CD4-positive, alpha-beta T cell treated with Interleukin-4 for 1 hour (primary cell): ENCODE data around the gene MAGI1.
A peak's percentile ranks its signal among the peaks of the same experiment; 100 is the strongest.
"Not testable (repeated sequence)": the region's sequence is repeated elsewhere in the genome, so short reads cannot be mapped to it uniquely, and the experiment has no call there.

Source experiments
- DNase-seq, 2 donors: peaks; one replicate each; pipeline ENCODE4 v3.0.0-alpha.2; 2020 to 2022

The MAGI1 gene

DNA sequence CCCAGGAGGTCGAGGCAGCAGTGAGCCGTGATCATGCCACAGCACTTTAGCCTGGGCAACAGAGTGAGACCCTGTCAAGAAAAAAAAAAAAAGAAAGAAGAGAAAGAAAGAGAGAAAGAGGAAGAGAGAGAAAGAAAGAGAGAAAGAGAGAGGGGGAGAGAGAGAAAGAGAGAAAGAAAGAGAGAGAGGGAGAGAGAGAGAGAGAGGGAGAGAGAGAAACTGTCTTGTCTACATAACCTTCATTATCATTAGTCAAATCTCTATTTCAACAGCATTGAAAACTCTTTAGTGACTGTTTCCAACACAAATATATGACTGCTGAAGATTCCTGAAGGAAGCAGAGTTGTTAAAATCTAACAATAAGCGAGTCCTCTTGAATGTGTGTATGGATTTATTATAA, 304.3 kb downstream of the MAGI1 start:
- no peak for DNase-seq

DNA sequence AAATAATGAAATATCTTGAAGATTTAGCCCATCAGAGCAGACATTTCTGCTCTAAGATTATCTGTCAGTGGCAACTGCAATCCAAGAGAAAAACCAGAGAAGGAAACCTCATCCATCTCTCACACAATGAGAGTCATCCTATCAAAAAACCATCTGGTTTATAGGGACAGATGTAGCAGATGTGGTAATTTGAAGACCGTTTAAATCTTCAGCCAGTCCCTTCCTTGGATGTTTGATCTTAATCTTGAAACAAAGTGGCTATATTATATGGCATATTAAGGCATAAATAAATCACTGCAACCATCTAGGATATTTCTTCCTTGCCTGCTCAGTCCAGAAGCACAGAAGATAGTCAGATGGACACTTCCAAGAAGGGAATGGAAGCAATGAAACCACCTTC, 305.3 kb downstream of the MAGI1 start:
- DNase-seq: no peak

DNA sequence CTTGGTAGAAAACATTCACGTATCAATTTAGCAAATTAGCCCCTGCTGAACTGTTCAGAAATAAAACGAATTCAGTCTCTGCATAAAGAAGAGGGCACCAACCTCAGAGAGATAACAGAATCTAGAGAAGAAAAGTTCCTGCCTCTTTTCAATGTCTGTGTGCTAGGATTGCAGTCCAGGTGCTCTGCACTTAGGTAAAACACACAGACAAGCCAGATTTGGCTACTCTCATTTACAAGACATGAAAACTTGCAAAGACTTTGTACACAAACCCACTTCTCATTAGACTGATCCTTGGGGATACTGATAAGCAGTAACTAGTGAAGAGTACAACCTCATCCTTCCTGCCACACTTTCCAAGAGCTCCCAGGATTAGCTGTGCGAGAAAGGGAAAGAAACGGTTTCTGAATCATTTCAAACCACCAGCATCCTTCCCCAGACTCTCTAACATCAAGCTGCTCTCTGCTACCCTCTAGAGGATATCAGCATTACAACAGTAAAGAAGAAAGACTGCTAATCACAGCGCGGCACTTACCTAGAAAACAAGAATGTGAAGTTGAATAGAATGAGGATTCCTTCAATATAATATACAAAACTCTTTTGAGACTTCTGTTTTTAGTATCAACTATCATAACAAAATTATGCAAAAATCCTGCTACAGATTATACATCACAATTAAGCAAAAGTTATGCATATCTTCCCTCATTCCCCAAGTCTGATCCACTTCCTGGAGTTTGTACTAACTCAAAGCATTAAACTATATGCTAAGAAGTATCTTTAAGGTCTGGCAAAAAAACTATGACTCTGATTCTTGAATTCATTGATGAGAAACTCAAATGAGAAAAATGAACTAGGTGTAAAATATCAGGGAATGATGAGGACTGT, 306.4 kb downstream of the MAGI1 start:
- DNase-seq: peak in 1 of 2 donors; percentile 38

DNA sequence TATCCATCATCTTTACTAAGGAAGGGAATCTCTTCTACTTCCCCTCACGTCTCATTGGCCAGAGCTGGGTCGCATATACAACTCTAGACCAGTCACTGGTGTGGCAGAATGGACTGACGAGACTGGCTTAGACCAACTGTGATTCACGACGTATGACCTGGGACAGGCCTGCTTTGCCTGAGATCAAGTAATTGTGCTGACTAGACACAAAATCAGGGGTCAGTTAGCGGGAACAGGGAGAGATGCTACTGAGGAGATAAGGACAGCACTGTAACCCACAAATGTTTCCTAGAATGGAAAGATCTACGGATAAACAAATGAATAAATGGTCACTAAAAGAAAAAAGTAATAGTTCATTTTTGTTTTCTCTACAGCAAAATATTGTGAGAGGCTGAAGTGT, 308.3 kb downstream of the MAGI1 start:
- DNase-seq: no peak

DNA sequence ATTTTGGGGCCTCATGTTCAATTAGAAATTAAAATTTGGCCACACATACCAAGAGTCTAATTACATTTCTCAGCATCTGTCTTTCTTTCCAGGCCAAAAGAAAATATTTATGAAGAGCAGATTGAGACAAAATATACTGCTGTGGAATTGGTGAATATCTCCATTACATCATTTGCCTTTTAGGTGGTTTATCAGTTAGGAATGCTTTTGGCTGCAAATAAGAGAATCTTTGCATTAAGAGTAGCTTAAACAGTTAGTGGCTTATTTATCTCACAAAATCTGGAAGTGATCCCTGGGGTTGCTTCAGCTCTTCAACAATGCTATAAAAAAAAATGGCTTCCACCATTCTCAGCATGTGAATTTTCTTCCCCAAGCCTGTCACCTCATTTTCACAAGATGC, 308.7 kb downstream of the MAGI1 start:
- DNase-seq: no peak

DNA sequence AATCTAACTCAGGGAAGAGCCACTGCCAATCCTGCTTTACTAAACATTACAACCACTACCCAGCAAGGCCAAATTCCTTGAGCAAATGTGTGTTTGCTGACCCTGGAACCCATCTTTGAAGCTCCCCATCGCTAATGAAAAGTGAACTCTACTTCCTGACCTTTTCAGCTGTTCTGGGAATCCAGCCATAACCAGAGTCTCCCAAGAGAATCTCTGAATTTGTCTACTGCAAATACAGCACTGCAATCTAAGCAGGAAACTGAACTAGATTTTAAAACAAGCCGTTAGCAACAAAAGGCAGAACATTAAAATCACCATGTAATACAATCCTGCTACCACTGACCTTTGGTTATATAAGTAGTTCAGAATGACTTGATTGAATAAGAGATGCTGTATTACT, 309.2 kb downstream of the MAGI1 start:
- no peak for DNase-seq

DNA sequence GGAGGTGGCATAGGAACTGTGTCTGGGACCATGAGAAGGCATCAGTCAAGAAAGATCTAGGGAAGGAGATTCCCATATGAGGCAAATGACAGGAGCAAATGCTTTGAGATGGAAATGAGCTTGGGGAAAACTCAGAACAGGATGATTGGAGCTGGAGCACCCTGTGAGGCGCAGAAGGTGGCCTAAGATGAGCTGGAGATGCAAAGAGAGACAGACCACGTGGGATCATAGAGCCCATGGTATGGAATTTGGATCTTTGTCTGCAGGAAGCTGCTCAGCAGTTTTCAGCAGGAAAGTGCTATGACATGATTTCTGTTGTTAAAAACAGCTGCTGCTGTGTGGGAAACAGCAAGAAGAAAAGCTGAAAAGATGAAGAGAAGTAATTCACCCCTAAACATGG, 310.6 kb downstream of the MAGI1 start:
- DNase-seq: no peak

DNA sequence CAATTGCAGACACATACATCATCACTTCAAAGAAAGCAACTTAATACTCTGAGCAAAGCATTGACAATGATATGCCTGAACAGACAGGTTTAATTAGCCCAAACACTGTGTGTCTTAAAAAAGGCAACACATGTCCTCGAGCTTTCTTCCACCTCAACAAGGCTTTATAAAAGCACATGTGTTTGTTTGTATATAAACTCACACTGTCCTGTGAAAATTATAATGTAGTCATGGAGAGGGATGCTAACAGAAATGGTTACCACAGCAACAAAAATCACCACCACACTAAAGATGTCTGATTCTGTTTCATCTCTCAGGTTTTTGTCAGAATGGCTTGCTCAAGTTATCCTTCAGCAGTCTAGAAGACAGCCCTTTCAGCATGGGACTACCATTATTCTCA, 314.7 kb downstream of the MAGI1 start:
- no peak for DNase-seq

DNA sequence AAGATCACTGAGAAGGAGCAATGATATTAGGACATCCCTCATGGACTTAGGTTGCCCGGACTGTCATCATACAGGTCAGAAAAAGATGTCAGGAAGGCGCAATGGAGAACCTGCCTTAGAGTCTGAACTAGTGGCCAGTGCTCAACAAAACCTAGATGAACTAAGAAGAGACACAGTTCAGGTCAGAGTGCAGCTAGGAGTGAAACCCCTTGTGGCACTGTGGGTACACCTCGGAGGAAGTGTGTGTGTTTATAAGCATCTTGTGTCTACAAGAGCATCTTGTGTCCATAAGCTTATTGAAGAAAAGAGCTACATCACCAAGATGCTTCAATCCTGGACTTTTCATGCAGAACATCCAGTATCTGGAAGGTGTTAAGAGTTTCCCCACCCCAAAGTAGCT, 315.7 kb downstream of the MAGI1 start:
- DNase-seq: no peak

DNA sequence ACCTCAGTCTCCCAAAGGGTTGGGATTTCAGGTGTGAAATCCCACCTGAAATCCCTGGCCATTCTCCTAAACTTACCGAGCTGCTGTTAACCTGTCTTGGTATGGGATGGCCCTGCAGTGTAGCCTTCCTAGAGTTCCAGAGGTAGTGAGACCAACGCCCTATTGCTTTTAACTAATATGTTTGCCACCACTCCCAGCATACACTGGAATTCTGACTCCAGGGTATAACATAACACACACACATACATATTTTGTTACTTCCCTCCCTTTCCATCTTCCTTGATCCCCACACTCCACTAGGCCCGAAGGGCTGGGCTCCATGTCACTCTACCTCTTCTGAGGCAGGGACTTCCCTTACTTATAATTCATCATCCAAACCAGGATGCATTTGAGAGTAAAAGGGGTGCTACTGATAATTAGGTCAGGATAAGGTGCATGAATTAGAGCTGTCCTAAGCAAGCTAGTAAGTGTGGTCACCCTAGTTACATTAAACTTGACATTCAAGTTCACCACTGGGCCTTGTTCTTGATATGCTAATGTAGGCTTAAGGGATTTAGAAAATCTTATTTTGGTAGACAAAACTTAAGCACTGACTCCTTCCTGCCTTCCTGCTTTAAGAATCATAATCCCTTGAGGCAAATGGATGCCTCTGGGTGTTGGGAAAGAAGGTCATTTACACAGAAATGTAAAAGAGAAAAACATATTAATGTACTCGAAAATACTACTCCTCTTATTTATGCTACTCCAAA, 317.6 kb downstream of the MAGI1 start:
- DNase-seq: no peak

DNA sequence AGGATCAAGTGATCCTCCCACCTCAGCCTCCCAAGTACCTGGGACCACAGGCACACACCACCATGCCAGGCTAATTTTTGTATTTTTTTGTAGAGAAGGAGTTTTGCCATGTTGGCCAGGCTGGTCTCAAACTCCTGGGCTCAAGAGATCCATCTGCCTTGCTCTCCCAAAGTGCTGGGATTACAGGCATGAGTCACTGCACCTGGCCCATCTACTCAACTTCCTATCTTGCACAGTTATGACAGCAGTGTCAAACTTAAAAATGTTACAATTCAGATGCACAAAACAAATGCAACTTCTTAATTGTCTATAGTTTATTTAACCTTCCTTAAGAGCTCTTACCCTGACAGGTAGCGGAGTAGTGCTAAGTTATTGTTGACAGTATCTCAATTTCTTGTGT, 319.1 kb downstream of the MAGI1 start:
- DNase-seq: not testable (repeated sequence)

DNA sequence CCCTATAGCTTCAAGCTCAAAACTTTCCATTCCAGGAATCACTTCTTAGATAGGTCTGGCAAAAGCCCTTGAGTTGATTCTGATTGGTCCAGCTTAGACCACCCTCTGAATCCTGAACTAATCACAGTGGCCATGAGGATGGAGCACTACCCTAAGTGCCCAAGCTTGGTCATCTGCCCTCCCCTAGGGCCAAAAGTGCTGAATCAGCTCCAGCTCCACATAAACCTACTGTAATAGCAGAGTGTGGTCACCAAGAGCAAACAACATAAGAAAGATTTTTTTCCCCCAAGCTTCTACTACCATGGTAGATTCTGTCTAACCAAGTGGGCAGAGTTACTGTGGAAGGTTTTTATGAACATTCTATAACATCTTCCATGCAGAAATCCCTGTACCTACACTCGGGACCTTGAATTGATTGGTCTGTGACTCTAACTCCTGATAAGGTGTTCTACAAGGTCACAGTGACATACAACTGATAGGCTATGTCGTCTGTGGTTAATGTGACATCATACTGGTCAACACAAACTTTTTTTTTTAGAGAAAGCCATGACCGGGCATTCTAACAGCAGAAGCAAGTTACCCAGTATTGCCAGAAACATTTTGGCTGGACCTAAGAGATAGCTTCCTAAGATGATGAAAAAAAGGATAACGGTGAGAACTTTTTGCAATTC, 320.9 kb downstream of the MAGI1 start:
- no peak for DNase-seq

DNA sequence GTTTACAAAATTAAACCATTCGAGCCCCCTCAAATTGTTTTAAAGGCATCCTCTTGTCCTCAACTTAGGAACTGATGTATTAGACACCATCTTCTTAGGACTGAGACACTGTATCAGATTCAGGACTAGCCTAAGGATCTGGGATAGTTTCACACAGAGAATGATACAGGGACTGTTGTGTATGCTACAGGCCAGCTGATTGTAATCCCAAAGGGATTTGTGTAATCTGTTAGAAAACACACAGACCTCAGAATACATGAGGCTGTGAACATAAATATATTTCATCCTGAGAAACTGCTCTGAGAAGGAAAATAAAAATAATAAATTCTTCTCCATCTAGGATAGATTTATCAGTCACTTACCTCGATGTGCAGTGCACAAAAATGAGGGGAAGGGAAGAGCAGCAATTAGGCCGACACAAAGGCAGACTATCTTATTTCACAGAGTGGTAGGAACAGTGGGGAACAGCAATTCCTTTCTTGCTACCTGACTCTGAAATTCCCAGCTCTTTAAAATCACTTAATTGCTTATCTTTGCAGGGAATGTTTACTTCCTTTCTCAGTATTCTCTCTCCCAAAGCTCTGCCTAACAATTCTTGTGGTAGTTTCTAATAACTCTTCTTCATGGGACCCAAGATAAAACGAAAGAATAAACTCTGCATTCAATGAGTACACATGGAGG, 322.5 kb downstream of the MAGI1 start:
- DNase-seq: no peak

DNA sequence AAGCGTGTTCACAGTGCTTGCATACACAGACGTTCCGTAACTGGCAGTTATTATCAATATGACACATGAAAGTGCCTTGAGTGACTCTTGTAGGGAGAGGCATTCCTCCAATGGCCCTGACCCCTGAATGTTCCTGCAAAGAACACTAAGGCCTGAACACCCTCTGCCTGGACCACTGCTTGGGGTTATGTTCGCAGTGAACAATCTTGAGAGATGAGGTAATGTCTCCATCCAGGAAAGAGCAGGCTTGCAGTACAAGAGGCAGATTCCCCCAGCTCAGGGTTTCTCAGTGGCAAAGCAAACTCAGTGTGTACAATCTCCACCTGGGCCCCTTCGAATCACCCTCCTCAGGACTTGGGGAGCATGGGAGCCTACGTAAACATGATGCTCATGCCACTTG, 324.6 kb downstream of the MAGI1 start:
- DNase-seq: no peak

DNA sequence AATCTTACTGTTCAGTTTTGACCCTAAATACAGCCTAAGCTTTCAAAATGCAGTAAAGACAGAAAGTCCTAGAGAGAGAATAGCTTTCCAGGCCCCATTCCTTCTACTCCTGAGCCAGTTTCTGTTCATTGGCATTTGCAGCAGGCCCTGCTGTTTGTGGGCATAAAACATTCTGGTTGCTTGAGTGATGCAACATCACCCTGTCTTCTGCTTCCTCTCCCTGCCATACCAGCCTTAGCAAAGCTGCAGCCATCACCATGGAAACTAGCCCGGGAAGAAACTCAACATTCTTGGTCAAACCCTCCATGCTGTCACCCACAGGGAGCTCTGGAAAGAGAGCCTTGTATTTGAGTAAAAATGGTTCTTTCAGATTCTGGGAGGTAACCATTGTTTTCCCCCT, 325.7 kb downstream of the MAGI1 start:
- DNase-seq: no peak

DNA sequence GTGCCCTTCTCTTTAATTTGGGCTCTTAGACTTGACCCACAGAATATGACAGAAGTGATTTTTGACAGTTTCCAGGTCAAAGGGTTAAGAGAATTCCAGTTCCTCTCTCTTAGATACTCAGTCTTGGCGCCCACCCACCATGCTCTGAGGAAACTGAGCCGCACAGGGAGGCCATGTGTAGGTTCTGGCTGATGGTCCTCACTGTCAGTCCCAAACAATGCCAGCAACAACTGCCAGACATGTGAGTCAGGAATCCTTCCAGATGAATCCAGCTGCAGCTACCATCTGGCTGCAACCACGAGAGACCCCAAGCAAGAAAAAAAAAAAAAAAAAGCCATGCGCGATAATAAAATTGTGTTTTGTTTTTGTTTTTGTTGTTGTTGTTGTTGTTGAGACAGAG, 326.6 kb downstream of the MAGI1 start:
- no peak for DNase-seq

DNA sequence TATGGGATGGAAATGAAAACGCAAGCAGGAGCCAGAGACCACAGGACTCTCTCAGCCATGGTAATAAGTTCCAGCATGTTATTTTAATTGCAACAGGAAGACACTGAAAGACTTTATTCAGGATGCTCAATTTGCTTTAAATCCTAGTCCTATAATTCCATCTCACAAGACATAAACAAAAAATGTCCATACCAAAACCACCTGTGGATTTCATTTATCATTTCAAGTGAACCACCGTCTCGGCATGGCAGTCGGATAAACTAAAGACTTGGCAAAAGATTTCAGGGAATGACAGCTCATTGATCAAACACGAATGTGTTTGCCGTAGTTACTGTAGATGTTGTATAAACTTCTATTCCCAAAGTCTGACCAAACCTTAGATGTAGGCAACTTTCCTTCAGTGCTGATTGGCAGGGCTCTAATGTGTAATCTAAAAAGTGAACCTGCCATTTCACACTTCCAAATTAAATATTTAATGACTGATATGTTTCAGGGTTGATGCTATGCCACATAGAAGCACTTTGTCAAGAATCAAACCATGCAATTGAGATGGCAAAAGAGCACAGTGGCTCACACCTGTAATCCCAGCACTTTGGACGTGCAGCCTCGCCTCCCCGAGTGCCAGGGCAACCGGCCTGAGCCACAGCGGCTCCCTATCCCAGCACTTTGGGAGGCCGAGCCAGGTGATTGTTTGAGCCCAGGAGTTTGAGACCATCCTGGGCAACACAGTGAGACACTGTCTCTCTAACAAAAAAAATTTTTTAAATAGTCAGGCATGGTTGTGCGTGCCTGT, 331.7 kb downstream of the MAGI1 start:
- no peak for DNase-seq

DNA sequence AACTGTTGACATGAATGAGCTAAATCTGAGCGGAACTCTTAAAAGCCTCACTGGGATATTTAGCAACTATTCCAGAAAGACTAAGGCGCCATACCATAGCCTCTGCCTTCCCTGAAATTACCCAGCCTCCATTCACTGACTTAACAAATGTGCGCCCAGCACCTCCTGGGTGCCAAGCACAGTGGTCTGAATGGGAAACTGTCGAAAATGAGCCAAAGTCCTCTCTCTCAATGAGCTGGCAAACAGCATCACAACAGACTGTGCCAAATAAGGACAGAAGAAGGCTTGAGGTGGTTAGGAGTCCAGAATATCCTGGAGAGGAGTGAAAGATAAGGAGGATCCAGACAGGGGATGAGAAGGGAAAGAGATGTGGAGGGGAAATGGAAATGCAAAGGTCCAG, 332.4 kb downstream of the MAGI1 start:
- no peak for DNase-seq

DNA sequence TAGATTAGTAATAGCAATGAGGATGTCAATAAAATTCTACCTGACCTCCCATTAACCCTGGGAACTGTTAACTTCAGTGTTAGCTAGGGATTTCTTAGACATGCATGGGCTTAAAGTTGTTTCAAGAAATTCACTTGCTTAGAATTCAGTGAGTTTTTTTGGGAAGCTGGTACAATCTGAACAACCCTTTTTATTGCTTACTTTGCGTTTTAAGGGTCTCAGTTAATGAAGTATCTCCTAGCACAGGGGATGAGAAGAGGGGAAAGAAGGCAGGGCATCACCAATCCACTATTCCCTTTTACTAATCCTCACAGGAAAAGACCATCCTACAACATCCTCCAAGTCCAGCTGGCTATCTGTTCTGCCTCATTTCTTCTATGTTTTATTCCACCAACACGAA, 334.9 kb downstream of the MAGI1 start:
- no peak for DNase-seq

DNA sequence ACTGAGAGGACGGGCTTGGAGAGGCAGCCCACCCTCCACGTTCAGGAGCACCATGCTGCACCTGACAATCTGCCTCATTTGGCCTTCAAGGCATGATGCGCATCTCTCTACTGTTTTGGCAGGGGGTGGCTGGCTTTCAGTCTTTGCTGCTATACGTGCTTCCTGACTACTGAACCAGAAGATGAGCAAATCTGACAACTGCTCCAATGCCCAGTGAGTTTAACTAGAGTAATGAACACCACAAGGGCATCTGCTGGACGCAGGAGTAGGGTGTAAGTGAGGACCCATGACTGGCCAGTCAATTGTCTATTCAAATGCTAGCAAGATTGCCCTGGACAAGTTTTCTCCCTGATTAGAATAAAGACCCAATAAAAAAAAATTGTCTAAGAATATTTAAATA, 335.7 kb downstream of the MAGI1 start:
- DNase-seq: no peak

DNA sequence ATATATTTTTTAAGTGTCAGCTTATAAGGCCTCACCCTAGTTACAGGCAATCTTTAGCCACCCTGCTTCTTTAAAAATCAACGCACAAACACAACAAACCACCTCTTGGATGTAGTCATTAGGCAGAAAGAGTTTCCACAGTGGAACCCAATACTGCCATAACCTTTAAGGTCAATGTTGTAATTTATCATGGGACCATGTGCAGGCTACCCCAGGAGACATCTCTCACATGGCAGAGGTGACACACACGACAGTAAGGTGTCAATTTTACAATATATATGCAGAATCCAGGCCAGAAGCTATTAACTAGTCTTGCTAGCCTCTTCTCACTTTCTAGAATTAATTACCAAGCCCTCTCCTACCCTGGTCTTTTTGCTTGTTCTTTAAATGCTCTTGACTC, 336.5 kb downstream of the MAGI1 start:
- DNase-seq: no peak

DNA sequence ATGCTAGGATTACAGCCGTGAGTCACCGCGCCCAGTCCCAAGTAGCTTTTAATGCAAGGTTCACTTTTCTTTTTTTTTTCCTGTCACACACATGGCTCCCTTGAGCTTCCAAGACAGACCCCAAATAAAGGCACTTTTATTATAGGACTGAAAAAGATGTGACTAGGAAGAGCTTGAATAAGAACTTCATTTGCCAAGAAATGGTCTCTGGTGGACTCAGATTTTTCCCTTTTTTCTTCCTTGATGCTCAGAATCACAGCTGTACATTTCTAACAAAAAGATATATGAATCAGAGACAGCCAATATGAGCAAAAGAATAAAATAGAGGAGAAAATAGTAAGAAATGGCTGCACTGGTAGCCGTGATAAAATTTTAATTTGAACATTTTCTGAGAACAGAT, 337.2 kb downstream of the MAGI1 start:
- no peak for DNase-seq
